Measurements from ENCODE around the gene NHEJ1. TPM values are rescaled to one million over a fixed set of nuclear protein-coding genes. Genes with fewer than 3 reads are reported as not detected.

NHEJ1 gene
- total and polyA plus RNA-seq, 2 of the 13 experiments (the other 11 are each of a cell fraction or from before 2014, with no cell fraction given), result 30.0 to 30.7 TPM

GRCh38 chr2:219111375-219112061 lies 49.1 kb downstream of the NHEJ1 start (continued):
- TF ChIP-seq ZNF574 (CRISPR knock-in tag; IDR thresholded peaks at IDR 0.05), result peak; percentile 74
- TF ChIP-seq ZNF704 (CRISPR knock-in tag; IDR thresholded peaks at IDR 0.05; ENCODE audit: borderline replicate concordance), result peak; percentile 46; the same call in 1 of the 2 replicates
- no peak for TF ChIP-seq ZFP41 (CRISPR knock-in tag; IDR thresholded peaks at IDR 0.05; ENCODE audit: borderline replicate concordance)
- no peak for TF ChIP-seq PTBP1 (IDR thresholded peaks at IDR 0.05; ENCODE audit: low read depth, low read length, poor library complexity, severe bottlenecking)
- TF ChIP-seq NPAS2 (CRISPR knock-in tag; IDR thresholded peaks at IDR 0.05; ENCODE audit: borderline replicate concordance), result no peak
- no peak for TF ChIP-seq ZNF790 (CRISPR knock-in tag; IDR thresholded peaks at IDR 0.05; ENCODE audit: borderline replicate concordance)
- no peak; the same call in 1 of the 2 replicates for TF ChIP-seq ZNF567 (CRISPR knock-in tag; IDR thresholded peaks at IDR 0.05; ENCODE audit: borderline replicate concordance)
- no peak for TF ChIP-seq HCFC1 (IDR thresholded peaks at IDR 0.05; ENCODE audit: low read depth, low read length)
- TF ChIP-seq DRAP1 (CRISPR knock-in tag; IDR thresholded peaks at IDR 0.05), result peak; percentile 77; the same call in 1 of the 2 replicates
- no peak for TF ChIP-seq ZNF841 (CRISPR knock-in tag; IDR thresholded peaks at IDR 0.05; ENCODE audit: borderline replicate concordance)
- TF ChIP-seq CERS6 (CRISPR knock-in tag; IDR thresholded peaks at IDR 0.05), result no peak
- no peak for TF ChIP-seq ZFAT (CRISPR knock-in tag; conservative IDR thresholded peaks at IDR 0.05)
- 0 out of 2 replicates have a peak, but pooled peaks have one; percentile 74 for TF ChIP-seq WIZ (CRISPR knock-in tag; IDR thresholded peaks at IDR 0.05)
- TF ChIP-seq ZBED4 (CRISPR knock-in tag; IDR thresholded peaks at IDR 0.05; ENCODE audit: borderline replicate concordance), result peak; percentile 72; the same call in 1 of the 2 replicates
- TF ChIP-seq XRCC5 (optimal IDR thresholded peaks at IDR 0.05; ENCODE audit: low read length), result peak; percentile 90
- TF ChIP-seq NFYC (CRISPR knock-in tag; IDR thresholded peaks at IDR 0.05), result no peak
- TF ChIP-seq CEBPG (CRISPR knock-in tag; IDR thresholded peaks at IDR 0.05), result peak; percentile 36; the same call in 1 of the 2 replicates
- TF ChIP-seq ZNF883 (CRISPR knock-in tag; IDR thresholded peaks at IDR 0.05; ENCODE audit: not compliant biosample characterization), result no peak
- peak; percentile 72 for TF ChIP-seq HNF4A (CRISPR knock-in tag; IDR thresholded peaks at IDR 0.05)

Data from HepG2 (cell line).